Measurements from ENCODE around the gene ITPKB.
"Not testable (repeated sequence)": the region's sequence is repeated elsewhere in the genome, so short reads cannot be mapped to it uniquely, and the experiment has no call there.

ITPKB gene

GRCh38 chr1:226772446-226773139 is 33.5 kb upstream of the ITPKB start:
- no peak overlapping the region for H3K4me3 ChIP-seq (ENCODE audit: low read depth, low read length)
- POLR2A ChIA-PET: no interaction called here
- CTCF ChIA-PET: no interaction called here
- no peak for DNase-seq (ENCODE audit: low read depth, low spot score)
- no peak for TF ChIP-seq CTCF (IDR thresholded peaks at IDR 0.05; ENCODE audit: insufficient read depth, low read length, missing control alignments)

DNA sequence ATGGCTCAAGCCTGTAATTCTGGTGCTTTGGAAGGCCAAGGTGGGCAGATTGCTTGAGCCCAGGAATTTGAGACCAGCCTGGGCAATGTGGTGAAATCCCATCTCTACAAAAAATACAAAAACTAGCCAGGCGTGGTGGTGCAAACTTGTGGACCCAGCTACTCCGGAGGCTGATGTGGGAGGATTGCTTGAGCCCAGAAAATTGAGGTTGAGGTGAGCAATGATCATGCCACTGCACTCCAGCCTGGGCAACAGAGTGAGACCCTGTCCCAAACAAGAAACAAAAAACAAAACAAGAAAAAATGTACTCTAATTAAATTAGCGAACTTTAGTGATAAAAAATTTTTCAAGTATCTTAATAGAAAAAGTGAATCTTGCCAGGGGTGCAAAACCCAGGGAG is 28.1 kb upstream of the ITPKB start:
- POLR2A ChIA-PET; CTCF ChIA-PET; H3K4me3 ChIP-seq (ENCODE audit: low read depth, low read length): not testable (repeated sequence)

DNA sequence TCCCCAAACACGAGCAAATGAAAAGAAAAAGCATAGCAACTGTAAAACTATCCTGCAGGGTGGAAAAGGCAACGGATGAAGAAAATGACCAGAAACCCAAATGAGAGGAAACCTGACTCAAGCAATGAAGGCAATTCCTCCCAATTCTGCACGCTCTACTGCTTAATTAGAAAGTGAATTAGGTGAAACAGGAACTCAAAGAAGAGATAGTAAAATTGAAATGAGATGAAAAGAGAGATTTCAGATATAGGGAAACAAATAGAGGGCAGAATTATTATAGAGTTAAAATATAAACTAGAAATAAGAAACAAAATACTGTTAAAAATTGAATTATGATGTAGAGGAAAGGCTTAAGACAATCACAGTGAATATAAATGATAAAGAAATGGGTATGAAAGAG is 27.5 kb upstream of the ITPKB start:
- CTCF ChIA-PET: no interaction called here
- DNase-seq (ENCODE audit: low read depth, low spot score): no peak
- POLR2A ChIA-PET: no interaction called here
- no peak for TF ChIP-seq CTCF (IDR thresholded peaks at IDR 0.05; ENCODE audit: insufficient read depth, low read length, missing control alignments)
- no peak overlapping the region for H3K4me3 ChIP-seq (ENCODE audit: low read depth, low read length)

More for the DNA sequence above, 28.1 kb upstream of the ITPKB start:
- not testable (repeated sequence) for DNase-seq (ENCODE audit: low read depth, low spot score)

GRCh38 chr1:226764533-226764932 is 25.5 kb upstream of the ITPKB start:
- TF ChIP-seq CTCF (IDR thresholded peaks at IDR 0.05; ENCODE audit: insufficient read depth, low read length, missing control alignments): no peak
- CTCF ChIA-PET: interaction anchor here (1.0 to 2.3 kb wide), 2 partner anchors 9 to 129 kb away, joined by 3 to 6 read pairs; no protein-coding TSS in a partner anchor
- DNase-seq (ENCODE audit: low read depth, low spot score): no peak

GRCh38 chr1:226763905-226764264 is 24.8 kb upstream of the ITPKB start:
- H3K4me3 ChIP-seq (ENCODE audit: low read depth, low read length): no peak overlapping the region
- no peak for TF ChIP-seq CTCF (IDR thresholded peaks at IDR 0.05; ENCODE audit: insufficient read depth, low read length, missing control alignments)
- DNase-seq (ENCODE audit: low read depth, low spot score): peak; percentile 80
- ChIA-PET CTCF (interaction anchor here (1.0 to 2.3 kb wide), 2 partner anchors 10 to 128 kb away, joined by 3 to 6 read pairs; no protein-coding TSS in a partner anchor), POLR2A (interaction anchor here (1.1 kb wide), 1 partner anchor 15 kb away, joined by 4 read pairs; no protein-coding TSS in a partner anchor)

More at GRCh38 chr1:226764533-226764932, 25.5 kb upstream of the ITPKB start:
- POLR2A ChIA-PET: interaction anchor here (1.1 kb wide), 1 partner anchor 14 kb away, joined by 4 read pairs; no protein-coding TSS in a partner anchor
- no peak overlapping the region for H3K4me3 ChIP-seq (ENCODE audit: low read depth, low read length)

- ChIA-PET CTCF (interaction anchor here (1.0 to 2.3 kb wide), 2 partner anchors 11 to 128 kb away, joined by 3 to 6 read pairs; no protein-coding TSS in a partner anchor), POLR2A (interaction anchor here (1.1 kb wide), 1 partner anchor 16 kb away, joined by 4 read pairs; no protein-coding TSS in a partner anchor)
- no peak for TF ChIP-seq CTCF (IDR thresholded peaks at IDR 0.05; ENCODE audit: insufficient read depth, low read length, missing control alignments)
- H3K4me3 ChIP-seq (ENCODE audit: low read depth, low read length): no peak overlapping the region
- DNase-seq (ENCODE audit: low read depth, low spot score): no peak
Measured at GRCh38 chr1:226762988-226763904, 24.2 kb upstream of the ITPKB start.

All from AG04449 (cell line).